COLO668 (cell line): Measurements from ENCODE around the gene AGTPBP1.
"Not testable (repeated sequence)": the region's sequence is repeated elsewhere in the genome, so short reads cannot be mapped to it uniquely, and the experiment has no call there.

Experiments
- DNase-seq: peaks from one replicate; lab custom pipeline; 2025; ENCODE audit not compliant: unreplicated experiment; lab: John Stamatoyannopoulos, UW

AGTPBP1 gene

DNA sequence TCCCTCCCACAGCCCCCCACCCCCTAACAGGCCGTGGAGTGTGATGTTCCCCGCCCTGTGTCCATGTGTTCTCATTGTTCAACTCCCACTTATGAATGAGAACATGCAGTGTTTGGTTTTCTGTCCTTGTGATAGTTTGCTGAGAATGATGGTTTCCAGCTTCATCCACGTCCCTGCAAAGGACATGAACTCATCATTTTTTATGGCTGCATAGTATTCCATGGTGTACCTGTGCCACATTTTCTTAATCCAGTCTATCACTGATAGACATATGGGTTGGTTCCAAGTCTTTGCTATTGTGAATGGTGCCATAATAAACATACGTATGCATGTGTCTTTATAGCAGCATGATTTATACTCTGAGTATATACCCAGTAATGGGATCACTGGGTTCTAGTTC is 23.9 kb downstream of the AGTPBP1 start:
- not testable (repeated sequence) for DNase-seq

DNA sequence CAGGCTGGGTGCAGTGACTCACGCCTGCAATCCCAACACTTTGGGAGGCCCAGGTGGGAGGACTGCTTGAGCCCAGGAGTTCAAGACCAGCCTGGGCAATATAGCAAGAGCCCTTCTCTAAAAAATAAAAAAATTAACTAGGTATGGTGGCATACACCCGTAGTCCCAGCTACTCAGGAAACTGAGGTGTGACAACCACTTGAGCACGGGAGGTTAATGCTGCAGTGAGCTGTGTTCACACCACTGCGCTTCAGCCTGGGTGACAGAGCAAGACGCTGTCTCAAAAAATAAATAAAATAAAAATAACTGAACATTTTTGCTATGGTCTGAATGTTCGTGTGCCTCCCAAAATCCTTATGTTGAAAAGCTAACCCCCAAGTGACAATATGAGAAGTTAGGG is 24.5 kb downstream of the AGTPBP1 start:
- DNase-seq, result no peak

DNA sequence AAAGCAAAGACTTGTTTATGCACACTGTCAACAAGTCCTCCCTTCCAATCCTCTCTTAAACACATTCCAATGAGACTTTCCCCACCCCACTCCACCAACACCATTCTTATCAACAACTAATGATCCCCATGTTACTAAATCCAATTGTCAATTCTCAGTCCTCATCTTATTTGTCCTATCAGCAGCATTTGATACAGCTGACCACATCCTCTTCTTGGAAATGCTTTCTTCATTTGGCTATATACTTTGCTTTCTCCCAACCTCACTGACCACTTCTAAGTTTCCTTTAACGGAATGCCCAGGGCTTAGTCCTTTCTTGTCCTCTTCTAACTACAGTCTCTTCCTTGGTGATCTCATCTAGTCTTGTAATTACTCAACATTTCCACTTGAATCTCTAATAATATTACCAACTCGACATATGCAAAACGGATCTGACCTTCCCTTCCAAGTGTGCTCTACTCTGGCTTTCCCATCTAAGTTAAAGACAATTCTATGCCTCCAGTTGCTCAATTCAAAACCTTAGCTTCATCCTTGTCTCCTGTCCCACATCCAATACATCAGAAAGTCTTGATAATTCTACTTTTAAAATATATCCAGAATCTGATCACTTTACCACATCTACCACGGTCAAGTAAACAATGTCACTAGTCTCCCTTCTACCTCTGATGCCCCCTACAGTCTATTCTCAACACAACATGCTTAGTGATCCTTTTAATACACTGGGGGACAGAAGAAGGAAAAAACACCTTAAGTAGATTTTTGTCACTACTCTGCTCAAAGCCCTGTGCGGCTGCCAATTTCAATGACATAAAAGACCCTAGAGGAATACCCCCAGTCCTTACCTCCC is 25.5 kb downstream of the AGTPBP1 start:
- no peak for DNase-seq

DNA sequence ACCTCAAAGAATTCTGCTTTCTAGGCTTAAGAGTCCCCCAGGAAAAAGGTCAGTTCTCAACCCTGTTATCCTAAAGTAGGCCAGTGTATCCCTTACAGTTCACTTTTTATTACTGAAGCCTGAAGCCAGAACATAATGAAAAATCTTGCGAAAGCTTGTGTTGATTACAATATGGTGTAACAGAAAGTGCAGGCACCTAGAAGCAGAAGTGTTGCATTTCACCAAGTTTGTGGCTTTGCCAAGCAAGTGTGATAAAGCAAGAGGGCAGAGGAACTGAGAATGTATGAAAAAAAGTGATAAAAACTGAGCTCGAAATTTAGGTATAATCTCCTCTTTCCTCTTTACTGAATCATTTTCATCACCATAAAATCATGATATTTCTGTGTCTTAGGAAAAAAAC is 26.2 kb downstream of the AGTPBP1 start:
- no peak for DNase-seq

DNA sequence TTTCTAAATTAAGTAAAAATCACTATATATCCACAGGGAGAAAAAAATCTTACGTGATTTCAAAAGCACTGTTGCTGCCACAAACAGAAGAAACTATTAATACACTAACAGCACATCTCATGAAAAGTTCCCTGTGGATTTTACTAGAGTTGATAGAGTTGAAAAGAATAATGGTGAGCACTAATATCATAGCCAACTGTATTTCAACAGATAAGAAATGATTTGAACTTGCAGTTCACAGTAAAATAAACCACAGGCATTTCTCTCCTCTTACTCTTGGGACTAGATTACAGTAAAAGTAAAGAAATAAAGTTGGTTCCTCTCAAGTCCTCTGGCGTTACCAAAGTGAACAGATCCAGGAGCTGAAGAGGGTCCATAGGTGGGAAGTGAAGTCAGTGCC is 27.9 kb downstream of the AGTPBP1 start:
- no peak for DNase-seq

DNA sequence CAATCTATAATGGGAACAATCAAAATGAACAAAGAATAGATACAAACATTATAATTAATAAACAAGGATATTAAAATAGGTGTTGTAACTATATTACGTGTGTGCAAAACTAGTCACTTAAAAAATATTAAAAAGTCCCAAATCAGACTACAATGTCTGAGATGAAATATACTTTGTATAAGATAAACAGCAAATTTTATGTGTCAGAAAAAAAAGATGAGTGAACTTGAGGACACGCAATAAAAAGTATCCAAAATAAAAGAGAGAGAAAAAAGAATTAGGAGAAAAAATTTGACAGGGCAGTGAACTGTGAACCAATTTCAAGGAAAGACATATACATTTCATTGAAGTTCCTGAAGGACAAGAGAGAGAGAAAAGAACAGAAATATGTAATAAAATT is 37.0 kb downstream of the AGTPBP1 start:
- no peak for DNase-seq

DNA sequence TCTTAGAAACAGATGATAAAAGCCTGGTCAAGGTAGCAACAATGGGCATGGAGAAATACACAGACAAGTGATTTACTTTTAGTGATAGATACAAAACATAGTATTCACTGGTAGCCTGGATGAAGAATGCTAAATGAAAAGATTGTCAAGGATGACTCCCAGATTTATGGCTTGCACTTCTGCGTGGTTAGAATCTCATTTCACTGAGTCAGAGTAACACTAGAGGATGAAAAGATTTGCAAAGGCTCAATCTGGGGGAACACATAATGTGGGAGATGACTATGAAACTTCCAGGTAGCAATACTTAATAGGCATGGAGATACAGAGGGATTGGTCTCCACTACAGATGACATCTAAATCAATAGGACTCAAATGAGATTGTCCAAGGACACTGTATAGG is 38.4 kb downstream of the AGTPBP1 start:
- no peak for DNase-seq

DNA sequence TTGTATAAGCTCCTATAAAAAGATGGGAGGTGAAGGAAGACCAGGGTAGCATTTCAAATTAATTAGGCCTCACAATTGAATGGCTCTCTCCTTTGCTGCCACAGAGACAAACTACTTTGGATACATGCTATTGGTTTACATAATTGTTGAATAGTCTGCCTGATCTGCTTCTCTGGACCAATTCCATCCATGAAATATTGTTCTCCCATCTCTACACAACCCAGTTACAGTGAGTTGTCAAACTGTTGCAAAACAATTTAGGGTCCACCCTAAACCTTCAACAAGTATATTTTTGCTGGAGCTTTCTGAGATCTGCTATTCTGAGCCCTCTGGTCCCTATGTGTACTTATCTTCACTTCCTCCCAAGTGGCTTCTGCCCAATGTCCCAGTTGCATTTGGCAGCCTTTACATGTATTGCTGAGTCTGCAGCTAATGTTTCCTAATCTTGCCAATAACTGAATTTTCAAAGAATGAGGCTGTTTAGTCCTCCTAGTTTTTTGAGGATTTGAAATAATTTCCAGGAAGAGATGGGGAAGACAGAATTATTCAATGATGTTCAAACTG is 38.9 kb downstream of the AGTPBP1 start:
- no peak for DNase-seq

DNA sequence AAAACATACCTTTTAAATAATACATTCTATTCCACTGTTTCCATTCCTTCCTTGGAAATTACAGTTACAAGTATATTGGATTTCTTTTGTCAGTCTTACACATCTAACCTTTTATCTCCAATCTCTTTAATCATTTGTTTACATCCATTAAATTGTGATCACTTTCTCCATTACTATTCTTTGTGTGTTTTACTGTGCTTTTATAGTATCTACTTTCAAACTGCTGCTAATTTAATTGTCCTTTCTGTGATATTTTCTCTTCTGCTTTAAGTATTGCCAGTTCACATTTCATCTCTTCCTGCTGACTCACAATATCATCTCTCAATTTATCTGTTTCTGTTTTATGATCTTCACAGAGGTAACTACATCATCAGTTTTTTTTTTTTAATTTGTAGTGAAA is 39.6 kb downstream of the AGTPBP1 start:
- DNase-seq, result no peak

DNA sequence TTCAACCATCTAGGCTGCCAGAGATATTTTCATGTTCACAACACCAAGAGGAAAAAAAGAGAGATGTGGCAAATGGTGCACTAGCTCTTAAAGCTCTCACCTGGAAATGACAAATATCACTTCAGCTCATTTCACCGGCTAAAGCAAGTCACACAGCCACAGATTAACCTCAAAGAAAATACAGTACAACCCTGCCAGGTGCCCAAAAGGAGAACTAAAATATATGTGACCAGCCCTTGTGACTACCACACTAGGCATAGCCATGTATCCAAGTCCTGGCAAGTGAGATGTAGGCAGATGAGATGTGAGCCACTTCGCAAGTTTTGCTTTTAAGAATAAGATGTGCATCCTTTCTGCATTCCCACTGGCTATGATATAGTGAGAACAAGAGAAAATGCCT is 41.4 kb downstream of the AGTPBP1 start:
- DNase-seq, result no peak

DNA sequence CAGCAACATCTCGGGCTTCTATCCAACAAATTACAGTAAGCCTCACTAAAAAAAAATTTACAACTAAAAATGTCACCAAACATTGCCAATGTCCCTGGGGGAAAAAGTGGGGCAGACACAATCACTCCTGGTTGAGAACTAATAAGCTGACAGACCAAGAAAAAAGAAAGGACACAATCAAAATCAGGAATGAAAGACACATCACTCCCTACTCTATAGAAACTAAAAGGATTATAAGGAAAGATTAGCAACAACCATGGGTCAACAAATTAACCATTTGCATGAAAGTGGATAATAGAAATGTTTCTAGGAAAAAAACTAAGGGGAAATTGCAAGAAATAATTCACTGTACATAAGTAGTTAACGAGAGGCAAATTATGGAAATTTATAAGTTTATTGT is 53.4 kb downstream of the AGTPBP1 start:
- no peak for DNase-seq

DNA sequence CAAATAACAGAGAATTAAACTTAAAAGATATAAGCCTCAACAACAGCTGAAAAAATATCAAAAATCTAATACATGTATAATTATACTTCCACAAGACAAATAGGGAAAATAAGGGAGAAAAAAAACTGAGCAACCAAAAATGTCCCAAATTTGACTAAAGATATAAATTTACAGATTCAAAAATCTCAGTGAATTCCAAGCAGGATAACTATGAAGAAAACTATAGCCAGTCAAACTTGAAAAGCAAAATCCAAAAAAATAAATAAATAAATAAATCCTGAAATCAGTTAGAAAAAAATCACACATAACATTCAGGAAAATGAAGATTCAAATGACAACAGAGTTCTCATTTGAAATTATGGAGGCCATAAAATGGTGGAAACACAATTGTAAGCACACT is 56.7 kb downstream of the AGTPBP1 start:
- no peak for DNase-seq

DNA sequence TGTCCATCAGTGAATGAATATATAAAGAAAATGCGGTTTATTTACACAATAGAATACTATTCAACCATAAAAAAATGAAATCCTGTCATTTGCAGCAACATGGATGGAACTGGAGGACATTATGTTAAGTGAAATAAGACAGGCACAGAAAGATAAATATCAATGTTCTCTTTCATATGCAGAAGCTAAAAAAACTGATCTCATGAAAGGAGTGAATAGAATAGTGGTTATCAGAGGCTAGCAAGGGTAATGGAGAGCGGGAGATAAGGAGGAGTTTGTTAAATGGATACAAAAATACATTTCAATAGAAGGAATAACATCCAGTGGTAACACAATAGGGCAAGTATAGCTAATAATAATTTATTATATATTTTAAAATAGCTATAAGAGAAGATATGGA is 65.0 kb downstream of the AGTPBP1 start:
- no peak for DNase-seq

DNA sequence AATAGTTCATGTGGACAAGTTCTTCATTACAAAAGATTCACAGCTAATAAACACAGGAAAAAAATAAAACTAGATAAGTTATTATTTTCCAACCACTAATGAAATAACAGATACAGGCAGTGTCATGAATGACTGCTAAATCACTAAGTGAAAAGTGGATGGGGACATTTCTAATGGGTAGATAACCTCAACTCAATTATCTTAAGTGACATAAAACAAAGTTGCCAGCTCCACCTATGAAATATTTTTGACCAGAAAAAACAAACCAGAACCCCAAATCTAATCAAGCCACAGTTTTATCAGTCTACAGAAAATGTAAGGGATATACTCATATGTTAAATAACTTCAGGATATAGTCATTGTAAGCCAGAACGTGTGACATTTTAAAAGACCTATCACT is 74.4 kb downstream of the AGTPBP1 start:
- no peak for DNase-seq

DNA sequence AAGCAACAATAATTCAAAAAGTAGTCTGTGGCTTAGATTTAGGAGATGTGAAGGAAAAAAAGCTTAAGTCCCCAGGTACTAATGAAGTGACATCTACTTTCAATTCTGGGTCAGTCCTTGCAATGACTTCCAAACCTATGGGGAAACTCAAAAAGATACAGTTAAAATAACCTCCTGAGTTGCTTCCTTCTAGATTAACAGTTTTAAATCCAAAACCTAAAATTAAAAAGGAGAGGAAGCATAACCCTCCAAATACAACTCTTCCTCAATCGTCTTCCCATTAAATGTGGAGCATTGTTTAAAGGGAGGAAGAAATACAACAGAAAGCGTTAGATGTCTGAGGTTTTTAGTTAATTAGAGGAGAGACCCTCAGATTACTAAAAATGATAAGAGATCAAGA is 75.7 kb downstream of the AGTPBP1 start:
- DNase-seq, result no peak

DNA sequence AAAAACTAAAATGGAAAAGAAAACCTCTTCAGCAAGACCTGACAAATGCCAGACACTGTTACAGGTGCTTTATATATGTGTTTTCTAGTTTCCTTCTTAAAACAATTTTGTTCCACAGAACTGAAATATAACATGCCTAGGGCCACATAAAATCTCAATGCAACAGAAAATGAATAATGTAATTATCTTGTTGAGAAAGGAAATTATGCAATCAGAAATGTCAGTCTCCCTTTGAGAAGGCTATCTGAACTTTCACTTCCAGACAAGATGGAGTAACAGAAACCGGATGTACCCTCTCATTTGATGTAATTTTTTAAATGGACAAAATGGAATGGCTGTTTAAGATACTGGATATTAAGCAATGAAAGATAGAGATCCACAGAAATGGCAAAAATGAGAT is 79.2 kb downstream of the AGTPBP1 start:
- no peak for DNase-seq

DNA sequence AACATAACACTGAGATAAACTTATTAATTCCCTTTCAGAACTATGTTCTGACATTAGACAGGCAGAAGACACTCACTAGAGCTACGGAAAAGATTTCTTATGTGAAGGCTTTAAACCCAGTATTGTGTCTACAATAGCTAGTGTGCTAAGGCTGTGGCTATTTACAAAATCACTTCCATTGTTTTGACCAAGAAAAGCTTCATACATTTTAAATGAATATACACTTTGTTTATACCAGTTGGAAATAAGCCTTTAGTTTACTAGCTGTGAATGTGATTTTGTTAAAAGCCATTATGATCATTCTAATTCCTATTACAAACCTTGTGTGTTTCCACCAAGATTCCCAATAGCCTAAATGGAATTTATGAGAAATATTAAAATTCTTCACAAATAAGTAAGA is 83.0 kb downstream of the AGTPBP1 start:
- no peak for DNase-seq

DNA sequence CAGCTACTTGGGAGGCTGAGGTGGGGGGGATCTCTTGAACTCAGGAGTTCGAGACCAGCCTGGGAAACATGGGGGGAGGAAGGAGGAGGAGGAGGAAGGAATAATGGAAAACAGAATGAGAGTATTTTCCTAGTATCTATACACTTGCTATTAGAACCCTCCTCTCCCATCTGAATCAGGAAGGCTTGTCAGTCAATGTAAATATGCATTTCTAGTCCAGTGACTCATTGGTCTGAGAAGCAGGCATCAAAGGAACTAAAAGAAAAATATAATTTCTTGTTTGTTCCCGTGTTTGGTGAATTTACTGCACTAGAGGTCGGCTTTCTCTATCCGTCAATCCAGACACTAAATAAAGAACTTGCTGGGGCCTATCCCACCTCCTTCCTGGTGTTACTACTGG is 88.6 kb downstream of the AGTPBP1 start:
- DNase-seq, result no peak

DNA sequence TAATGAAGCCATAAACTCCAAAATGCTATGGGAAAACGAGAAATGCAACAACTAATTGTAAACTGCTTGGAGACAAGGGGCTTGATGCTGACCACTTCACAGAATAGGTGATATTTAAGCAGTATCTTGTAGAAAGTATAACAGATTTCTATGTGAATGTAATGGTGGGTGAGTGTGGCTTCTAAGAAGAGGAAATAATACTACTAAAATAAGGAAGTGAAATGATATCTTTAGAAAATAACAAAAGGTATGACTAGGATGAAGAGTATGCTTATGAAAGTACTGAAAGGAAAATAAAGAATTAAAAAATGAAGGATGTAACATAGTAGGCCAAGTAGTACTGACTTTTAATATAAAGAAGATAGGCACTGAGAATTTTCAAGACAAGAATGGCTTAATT is 94.2 kb downstream of the AGTPBP1 start:
- no peak for DNase-seq

DNA sequence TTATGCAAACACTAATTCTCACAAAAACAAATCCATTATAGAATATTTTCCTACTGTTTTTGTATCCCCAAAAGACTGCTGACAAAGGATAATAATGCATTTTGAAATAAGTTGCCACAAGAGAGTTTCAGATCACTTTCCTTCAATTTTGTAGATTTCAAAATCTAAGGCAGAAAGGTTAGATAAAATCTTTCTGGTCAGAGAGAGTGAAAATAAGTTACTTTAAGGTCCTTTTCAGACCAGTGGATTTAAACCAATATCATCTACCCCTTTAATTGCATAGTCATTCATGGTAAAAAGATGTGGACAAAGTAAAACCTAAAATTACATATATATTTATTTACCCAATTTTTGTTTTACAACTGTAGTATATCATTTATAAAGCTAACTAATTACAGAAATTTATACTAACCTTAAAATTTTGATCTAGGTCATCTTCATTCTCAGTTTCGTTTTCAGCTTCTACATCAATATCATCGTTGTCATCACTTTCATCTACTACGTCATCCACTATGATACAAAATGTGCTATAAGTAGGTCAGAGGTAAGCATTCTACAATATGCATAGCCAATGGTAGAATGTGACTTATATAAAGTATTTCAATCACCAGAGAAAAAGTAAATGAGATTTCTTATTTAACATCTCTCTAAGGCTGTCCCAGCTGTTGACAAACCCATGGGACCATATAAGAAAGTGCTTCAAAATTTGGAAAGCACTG is 95.7 kb downstream of the AGTPBP1 start:
- DNase-seq, result no peak

DNA sequence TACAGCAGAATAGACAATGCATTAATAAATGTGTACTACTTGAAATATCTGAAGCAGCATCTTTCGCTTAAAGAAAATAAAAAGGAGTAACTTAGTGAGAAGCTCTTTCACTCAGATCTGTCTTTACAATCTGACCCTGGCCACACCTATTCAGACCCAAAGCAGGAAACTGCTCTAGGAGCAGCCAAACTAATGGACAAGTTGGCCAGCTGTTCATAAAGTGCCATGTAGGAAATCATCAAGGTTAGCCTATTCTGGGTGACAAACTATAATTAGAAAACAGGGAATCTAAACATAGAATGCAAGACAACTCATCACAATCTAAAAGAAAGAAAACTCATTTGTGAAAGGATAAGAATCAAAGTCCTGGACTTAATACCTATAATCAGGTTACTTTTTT is 101.3 kb downstream of the AGTPBP1 start:
- no peak for DNase-seq

DNA sequence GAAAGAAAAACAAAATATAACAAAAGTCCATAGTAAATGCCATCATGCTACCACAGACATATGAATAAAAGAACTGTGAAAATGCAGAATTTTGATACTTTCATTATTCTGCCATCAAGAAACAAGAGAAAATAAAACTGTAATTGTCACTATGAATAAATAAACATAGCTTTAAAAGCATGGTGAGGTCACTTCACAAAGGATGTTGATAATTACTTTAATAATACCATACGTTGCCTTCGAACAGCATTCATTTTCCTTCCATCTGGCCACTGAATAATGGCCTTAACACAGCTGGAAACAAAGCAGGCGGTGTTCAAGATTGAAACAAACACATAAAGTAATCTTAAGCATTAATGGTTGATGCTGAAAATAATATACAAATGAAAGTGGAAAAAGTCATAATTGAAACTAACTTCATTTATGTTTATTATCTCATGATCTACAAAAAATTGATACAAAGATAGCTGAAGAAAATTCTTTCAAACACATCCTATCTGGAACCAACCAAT is 102.0 kb downstream of the AGTPBP1 start:
- DNase-seq, result no peak
